IMR-90 (cell line): ENCODE data around the gene GCNT3. TPM values are rescaled to one million over a fixed set of nuclear protein-coding genes. Genes with fewer than 3 reads are reported as not detected.

Source experiments
- ATAC-seq: fragments of 200-7000 bp; cut with Tn5 transposase; 2 replicates; pipeline ENCODE4 v1.9.1; 2020; ENCODE audit warnings: low read depth, mild to moderate bottlenecking, moderate library complexity
- BruUV-seq: library from RNA; stranded (reverse); fragments of 400-500 nt; replicated peaks from 2 replicates; lab custom pipeline; 2021; lab: Mats Ljungman, UMichigan
- CTCF ChIA-PET: fragments of 300-600 bp; formaldehyde crosslinking; extraction: SDS; loops from one replicate; lab custom pipeline; 2021; ENCODE audit warnings: antibody characterized with exemption; lab: Yijun Ruan, JAX
- POLR2A ChIA-PET: fragments of 300-600 bp; sonication (Branson Sonifier 250); formaldehyde crosslinking; loops from one replicate; lab custom pipeline; 2022; ENCODE audit warnings: antibody characterized with exemption; ENCODE audit not compliant: unreplicated experiment; lab: Charles Lee
- DNase-seq: peaks from one replicate; pipeline ENCODE4 v3.0.0; 2013
- H2AFZ ChIP-seq: replicated peaks from 2 replicates; pipeline ENCODE3; 2013; ENCODE audit warnings: low read length, mild to moderate bottlenecking; ENCODE audit not compliant: poor library complexity
- H2AK5ac ChIP-seq: 2 replicates; pipeline ENCODE4 v1.6.1; 2013; ENCODE audit warnings: low read depth, low read length, inconsistent platforms
- H2AK9ac ChIP-seq: replicated peaks from 2 replicates; pipeline ENCODE3; 2013; ENCODE audit warnings: mild to moderate bottlenecking, low read depth, low read length, moderate library complexity; ENCODE audit not compliant: poor library complexity
- H2BK120ac ChIP-seq: 2 replicates; pipeline ENCODE4 v1.6.1; 2013; ENCODE audit warnings: low read depth, low read length, inconsistent platforms
- H2BK15ac ChIP-seq: 3 replicates; pipeline ENCODE4 v1.6.1; 2013; ENCODE audit warnings: low read depth, low read length, inconsistent platforms
- H2BK20ac ChIP-seq: 2 replicates; pipeline ENCODE4 v1.6.1; 2013; ENCODE audit warnings: low read depth, mild to moderate bottlenecking, inconsistent platforms, low read length, moderate library complexity
- H2BK5ac ChIP-seq: 2 replicates; pipeline ENCODE4 v1.6.1; 2013; ENCODE audit warnings: mild to moderate bottlenecking, low read depth, low read length, inconsistent platforms; ENCODE audit not compliant: poor library complexity, severe bottlenecking
- H3K14ac ChIP-seq: replicated peaks from 2 replicates; pipeline ENCODE4 v1.6.1; 2013; ENCODE audit warnings: low read depth, low read length, inconsistent platforms
- H3K18ac ChIP-seq: 2 replicates; pipeline ENCODE4 v1.6.1; 2013; ENCODE audit warnings: low read depth, low read length, control low read depth
- H3K23ac ChIP-seq: 2 replicates; pipeline ENCODE4 v1.6.1; 2013; ENCODE audit warnings: low read depth, low read length, inconsistent platforms
- H3K27ac ChIP-seq: 2 replicates; pipeline ENCODE4 v1.5.1; 2013; ENCODE audit warnings: mild to moderate bottlenecking, control low read depth, low read length; ENCODE audit not compliant: insufficient read depth
- H3K27me3 ChIP-seq: 2 replicates; pipeline ENCODE4 v1.6.1; 2013; ENCODE audit warnings: low read length; ENCODE audit not compliant: control insufficient read depth, insufficient read depth
- H3K36me3 ChIP-seq: 2 replicates; pipeline ENCODE4 v1.6.1; 2013; ENCODE audit warnings: low read length, mixed read lengths; ENCODE audit not compliant: control insufficient read depth, insufficient read depth
- H3K4ac ChIP-seq: 2 replicates; pipeline ENCODE4 v1.6.1; 2013; ENCODE audit warnings: low read depth, low read length, inconsistent platforms
- H3K4me1 ChIP-seq: 2 replicates; pipeline ENCODE4 v1.6.1; 2013; ENCODE audit warnings: low read length, mixed read lengths; ENCODE audit not compliant: control insufficient read depth, insufficient read depth
- H3K4me2 ChIP-seq: 2 replicates; pipeline ENCODE4 v1.6.1; 2013; ENCODE audit warnings: low read depth, mild to moderate bottlenecking, control low read depth, low read length, moderate library complexity
- H3K4me3 ChIP-seq: 2 replicates; pipeline ENCODE4 v1.5.1; 2013; ENCODE audit warnings: low read depth, mild to moderate bottlenecking, control low read depth, low read length, moderate library complexity; ENCODE audit not compliant: insufficient read depth
- H3K56ac ChIP-seq: 2 replicates; pipeline ENCODE4 v1.6.1; 2013; ENCODE audit warnings: low read length, inconsistent platforms; ENCODE audit not compliant: insufficient read depth; ENCODE audit errors: extremely low read depth
- H3K79me1 ChIP-seq, 2 experiments: 2 replicates each; pipeline ENCODE4 v1.6.1; 2013; ENCODE audit warnings: low read length in 2 of 2, inconsistent platforms in 1 of 2, low read depth in 1 of 2
- H3K9ac ChIP-seq: 2 replicates; pipeline ENCODE4 v1.6.1; 2013; ENCODE audit warnings: low read depth, low read length, control low read depth
- H3K9me1 ChIP-seq: 2 replicates; pipeline ENCODE4 v1.6.1; 2013; ENCODE audit warnings: low read length, inconsistent platforms; ENCODE audit not compliant: insufficient read depth
- H3K9me3 ChIP-seq: 2 replicates; pipeline ENCODE4 v1.6.1; 2013; ENCODE audit warnings: low read length; ENCODE audit not compliant: control insufficient read depth, insufficient read depth
- H4K20me1 ChIP-seq: 2 replicates; pipeline ENCODE4 v1.6.1; 2013; ENCODE audit warnings: low read length, inconsistent platforms; ENCODE audit not compliant: insufficient read depth
- H4K5ac ChIP-seq: 2 replicates; pipeline ENCODE4 v1.6.1; 2013; ENCODE audit warnings: mild to moderate bottlenecking, low read depth, low read length, control low read depth
- H4K8ac ChIP-seq, 2 experiments: 2 replicates each; pipeline ENCODE4 v1.6.1; 2013; ENCODE audit warnings: low read depth in 2 of 2, low read length in 2 of 2, control low read depth in 1 of 2, inconsistent platforms in 1 of 2
- H4K91ac ChIP-seq: 2 replicates; pipeline ENCODE4 v1.6.1; 2013; ENCODE audit warnings: low read depth, low read length, inconsistent platforms; ENCODE audit not compliant: insufficient read depth
- BHLHE40 ChIP-seq: fragments of 150-350 bp; IDR thresholded peaks from 2 replicates; pipeline ENCODE4 v1.6.1; 2016; ENCODE audit warnings: mild to moderate bottlenecking, low read depth, low read length
- CEBPB ChIP-seq: IDR thresholded peaks from 2 replicates; pipeline ENCODE4 v1.6.1; 2012; ENCODE audit warnings: low read depth, low read length, improper control_type of control experiment
- CHD1 ChIP-seq: IDR thresholded peaks from 2 replicates; pipeline ENCODE4 v1.6.1; 2012; ENCODE audit warnings: low read depth, low read length, improper control_type of control experiment
- CTCF ChIP-seq: conservative IDR thresholded peaks from 2 replicates; pipeline ENCODE4 v1.5.1; 2012; ENCODE audit warnings: mild to moderate bottlenecking, low read depth, low read length, improper control_type of control experiment
- ELK1 ChIP-seq: fragments of 150-350 bp; IDR thresholded peaks from 2 replicates; pipeline ENCODE4 v1.6.1; 2016; ENCODE audit warnings: low read depth, mild to moderate bottlenecking, low read length, moderate library complexity, borderline replicate concordance
- FOS ChIP-seq: fragments of 150-350 bp; IDR thresholded peaks from 2 replicates; pipeline ENCODE4 v1.6.1; 2016; ENCODE audit warnings: low read depth, low read length
- MAFK ChIP-seq: IDR thresholded peaks from 2 replicates; pipeline ENCODE4 v1.6.1; 2012; ENCODE audit warnings: low read depth, low read length, improper control_type of control experiment
- MAZ ChIP-seq: IDR thresholded peaks from 2 replicates; pipeline ENCODE4 v1.6.1; 2012; ENCODE audit warnings: low read depth, mild to moderate bottlenecking, low read length, improper control_type of control experiment, moderate library complexity, borderline replicate concordance
- MXI1 ChIP-seq: IDR thresholded peaks from 2 replicates; pipeline ENCODE4 v1.6.1; 2012; ENCODE audit warnings: low read depth, mild to moderate bottlenecking, low read length, moderate library complexity, borderline replicate concordance
- NFE2L2 ChIP-seq: fragments of 150-350 bp; IDR thresholded peaks from 2 replicates; pipeline ENCODE4 v1.6.1; 2016; ENCODE audit warnings: low read depth, mild to moderate bottlenecking, low read length
- POLR2A ChIP-seq: IDR thresholded peaks from 2 replicates; pipeline ENCODE4 v1.6.1; 2012; ENCODE audit warnings: mild to moderate bottlenecking, low read depth, low read length
- RAD21 ChIP-seq: IDR thresholded peaks from 2 replicates; pipeline ENCODE4 v1.6.1; 2012; ENCODE audit warnings: low read length, improper control_type of control experiment
- RCOR1 ChIP-seq: IDR thresholded peaks from 2 replicates; pipeline ENCODE4 v1.6.1; 2012; ENCODE audit warnings: mild to moderate bottlenecking, low read length, improper control_type of control experiment; ENCODE audit not compliant: insufficient replicate concordance
- RFX5 ChIP-seq: IDR thresholded peaks from 2 replicates; pipeline ENCODE4 v1.8.0; 2012; ENCODE audit warnings: low read depth, mild to moderate bottlenecking, low read length, moderate library complexity
- SMC3 ChIP-seq: fragments of 150-350 bp; IDR thresholded peaks from 2 replicates; pipeline ENCODE4 v1.6.1; 2016; ENCODE audit warnings: low read depth, mild to moderate bottlenecking, antibody characterized with exemption, low read length, moderate library complexity
- USF2 ChIP-seq: fragments of 150-350 bp; IDR thresholded peaks from 2 replicates; pipeline ENCODE4 v1.6.1; 2017; ENCODE audit warnings: mild to moderate bottlenecking, antibody characterized with exemption, low read length, low read depth
- WGBS, 2 experiments: methylation state at CpG; one replicate each; pipeline versions ENCODE4 v1.1.5 to v1.1.7; 2013; ENCODE audit warnings: missing lambda C conversion rate in 2 of 2; ENCODE audit not compliant: insufficient read length in 1 of 2; ENCODE audit errors: extremely low coverage in 2 of 2; 5-methylcytosine and 5-hydroxymethylcytosine counted together
- dilution Hi-C: fragments of 300-500 bp; cut with HindIII; formaldehyde crosslinking; loops from one replicate; pipeline ENCODE4 v1.14.3; 2018; ENCODE audit warnings: low sequenced_read_pairs; ENCODE audit not compliant: unreplicated experiment
- in situ Hi-C: fragments of 300-500 bp; cut with MboI; formaldehyde crosslinking; loops from 3 replicates; pipeline ENCODE4 v1.14.3; 2019; ENCODE audit warnings: low sequenced_read_pairs, inconsistent platforms, mixed read lengths
- intact Hi-C: fragments of 100-400 bp; cut with micrococcal nuclease; formaldehyde crosslinking; loops from 2 replicates; pipeline ENCODE4 v1.10.0; 2022
- polyA plus RNA-seq, 3 experiments: library from polyadenylated mRNA; depleted of rRNA; stranded (reverse); fragments of >200 nt; gene quantifications; 2 replicates each; pipeline ENCODE4 v1.2.3, GENCODE V29; 2012; ENCODE audit warnings: low replicate concordance in 1 of 3
- total RNA-seq: library from RNA; depleted of rRNA; stranded (reverse); fragments of >200 nt; gene quantifications from 2 replicates; pipeline ENCODE4 v1.2.3, GENCODE V29; 2012

The GCNT3 gene
- total and polyA plus RNA-seq, 2 of the 4 experiments (the other 2 are of a cell fraction), result not detected

GRCh38 chr15:59662260-59662659 lies 50.7 kb downstream of the GCNT3 start:
- Histone ChIP-seq H2AFZ (no peak overlapping the region), H2AK5ac (no peak overlapping the region), H3K23ac (no peak overlapping the region), H4K8ac (no peak overlapping the region), H3K4me3 (no peak overlapping the region), H3K4me1 (no peaks in the 10 kb centered on the region), H4K91ac (no peak overlapping the region), H3K9ac (no peak overlapping the region), H3K56ac (no peak overlapping the region), H2BK15ac (no peak overlapping the region), H3K36me3 (peaks cover 13% of the 10 kb centered on the region), H3K27ac (no peak overlapping the region), H2BK120ac (no peak overlapping the region), H3K9me1 (no peaks in the 10 kb centered on the region), H3K79me1 (no peaks in the 10 kb centered on the region), H2BK5ac (no peak overlapping the region), H2BK20ac (no peak overlapping the region), H3K14ac (no peak overlapping the region), H3K4me2 (no peak overlapping the region), H3K18ac (no peak overlapping the region), H3K27me3 (no peaks in the 10 kb centered on the region), H3K4ac (no peak overlapping the region), H4K5ac (no peak overlapping the region), H3K9me3 (no peaks in the 10 kb centered on the region), H4K20me1 (no peaks in the 10 kb centered on the region; the same call in 1 of the 2 replicates), H2AK9ac (no peak overlapping the region)
- TF ChIP-seq BHLHE40 (no peak), CHD1 (no peak), CTCF (no peak), SMC3 (no peak), RFX5 (no peak), FOS (no peak), ELK1 (no peak), POLR2A (no peak), RAD21 (no peak), CEBPB (no peak), NFE2L2 (no peak), USF2 (no peak), MAZ (no peak), RCOR1 (no peak), MAFK (no peak), MXI1 (no peak)
- POLR2A ChIA-PET, result no interaction called here
- ATAC-seq (no peak), DNase-seq (peak; percentile 59)
- CTCF ChIA-PET, result no interaction called here
- dilution Hi-C loops (no loop called here), in situ Hi-C loops (no loop called here), intact Hi-C loops (no loop called here)
- 100% methylated on average over 1 of the region's 1 CpG; no CpG with 5 or more reads in 1 of the 2 experiments for WGBS, 2 experiments
- BruUV-seq, result no TSS peak
